Astrocyte (in vitro differentiated cells and primary cell): ENCODE results near the gene BCKDHB.

Experiments
- CTCF ChIP-seq: IDR thresholded peaks from 2 replicates; pipeline ENCODE4 v1.5.1; 2011; ENCODE audit warnings: low read depth, mild to moderate bottlenecking, inconsistent platforms, low read length, moderate library complexity; ENCODE audit not compliant: insufficient read depth
- EZH2 ChIP-seq: IDR thresholded peaks from 2 replicates; pipeline ENCODE4 v1.6.1; 2012; ENCODE audit warnings: mild to moderate bottlenecking, low read length, inconsistent platforms; ENCODE audit not compliant: insufficient read depth

GRCh38 chr6:80277501-80277900 is 171.0 kb downstream of the BCKDHB start:
- no peak for TF ChIP-seq CTCF
- no peak for TF ChIP-seq EZH2
